Muscle layer of duodenum (tissue), 2 donors: ENCODE data around the gene SLC10A7.

Experiments
- H3K27ac ChIP-seq: one replicate; pipeline ENCODE4 v1.7.0; 2013; ENCODE audit warnings: mild to moderate bottlenecking, low read length
- H3K27me3 ChIP-seq: one replicate; pipeline ENCODE4 v1.7.0; 2013; ENCODE audit warnings: low read depth, mild to moderate bottlenecking, control low read depth, low read length
- H3K36me3 ChIP-seq, 2 donors: one replicate each; pipeline ENCODE4 v1.7.0; 2013; ENCODE audit warnings: low read length in 2 of 2, control low read depth in 1 of 2, mild to moderate bottlenecking in 1 of 2; ENCODE audit not compliant: insufficient read depth in 2 of 2, control insufficient read depth in 1 of 2
- H3K4me1 ChIP-seq, 2 donors: one replicate each; pipeline ENCODE4 v1.7.0; 2013; ENCODE audit warnings: low read length in 2 of 2, mild to moderate bottlenecking in 2 of 2, control low read depth in 1 of 2, moderate library complexity in 1 of 2; ENCODE audit not compliant: insufficient read depth in 2 of 2, control insufficient read depth in 1 of 2
- H3K4me3 ChIP-seq, 2 donors: one replicate each; pipeline ENCODE4 v1.7.0; 2013; ENCODE audit warnings: low read length in 2 of 2, low read depth in 1 of 2, mild to moderate bottlenecking in 1 of 2
- H3K9me3 ChIP-seq, 2 donors: one replicate each; pipeline ENCODE4 v1.7.0; 2013; ENCODE audit warnings: low read length in 2 of 2, control low read depth in 1 of 2, mild to moderate bottlenecking in 1 of 2; ENCODE audit not compliant: control insufficient read depth in 1 of 2
- donor health status: healthy.

Gene SLC10A7

GRCh38 chr4:146236216-146236615 lies 285.5 kb downstream of the SLC10A7 start:
- Histone ChIP-seq H3K36me3 (no peaks in the 10 kb centered on the region), H3K27ac (no peak overlapping the region)

GRCh38 chr4:146235654-146236177 lies 286.0 kb downstream of the SLC10A7 start:
- no peak overlapping the region for H3K4me3 ChIP-seq
- H3K9me3 ChIP-seq: peaks cover 0 to 8% of the 10 kb centered on the region in 2 donors
- H3K36me3 ChIP-seq: no peaks in the 10 kb centered on the region
- H3K27ac ChIP-seq: no peak overlapping the region
- no peaks in the 10 kb centered on the region for H3K27me3 ChIP-seq
- no peaks in the 10 kb centered on the region for H3K4me1 ChIP-seq

More at GRCh38 chr4:146236216-146236615, 285.5 kb downstream of the SLC10A7 start:
- peaks cover 0 to 8% of the 10 kb centered on the region in 2 donors for H3K9me3 ChIP-seq
- no peak overlapping the region for H3K4me3 ChIP-seq
- no peaks in the 10 kb centered on the region for H3K27me3 ChIP-seq
- peaks cover 0 to under 1% of the 10 kb centered on the region in 2 donors for H3K4me1 ChIP-seq

DNA sequence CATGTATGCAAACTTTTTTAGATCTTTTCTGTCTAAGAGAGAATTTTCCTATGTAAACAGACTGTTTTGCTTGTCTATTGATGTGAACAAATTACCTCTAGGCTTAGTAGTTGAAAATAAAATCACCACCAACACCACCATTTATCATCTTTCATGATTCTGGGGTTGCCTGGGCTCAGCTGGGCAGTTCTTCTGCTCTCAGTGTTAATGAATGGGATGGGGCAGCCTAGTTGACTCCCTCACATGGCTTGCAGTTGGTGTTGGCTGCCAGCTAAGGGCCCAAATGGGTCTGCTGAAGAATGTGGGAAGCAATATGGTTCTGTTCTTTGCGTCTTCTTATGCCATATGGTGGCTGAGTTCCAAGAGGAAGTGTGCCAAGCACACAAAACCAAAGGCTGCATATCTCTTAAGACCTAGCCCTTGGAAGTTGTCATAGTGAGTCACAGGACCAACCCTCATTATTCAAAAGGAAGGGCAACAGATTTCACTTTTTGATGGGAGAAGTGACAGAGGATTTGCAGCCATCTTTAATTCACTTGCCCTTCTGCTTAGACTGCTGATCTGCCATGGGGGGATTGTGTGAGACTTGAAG lies 289.5 kb downstream of the SLC10A7 start:
- Histone ChIP-seq H3K27ac (no peak overlapping the region), H3K27me3 (no peaks in the 10 kb centered on the region), H3K4me3 (no peak overlapping the region), H3K36me3 (no peaks in the 10 kb centered on the region), H3K9me3 (peaks cover 0 to 4% of the 10 kb centered on the region in 2 donors), H3K4me1 (no peaks in the 10 kb centered on the region)

GRCh38 chr4:146229406-146229805 lies 292.3 kb downstream of the SLC10A7 start:
- H3K27me3 ChIP-seq: no peaks in the 10 kb centered on the region
- H3K4me3 ChIP-seq: no peak overlapping the region
- H3K9me3 ChIP-seq: peaks cover 0 to 4% of the 10 kb centered on the region in 2 donors
- H3K27ac ChIP-seq: no peak overlapping the region
- no peaks in the 10 kb centered on the region for H3K36me3 ChIP-seq
- no peaks in the 10 kb centered on the region for H3K4me1 ChIP-seq

- H3K27ac ChIP-seq: no peak overlapping the region
These were observed 297.3 kb downstream of the SLC10A7 start for GRCh38 chr4:146224326-146224966.

DNA sequence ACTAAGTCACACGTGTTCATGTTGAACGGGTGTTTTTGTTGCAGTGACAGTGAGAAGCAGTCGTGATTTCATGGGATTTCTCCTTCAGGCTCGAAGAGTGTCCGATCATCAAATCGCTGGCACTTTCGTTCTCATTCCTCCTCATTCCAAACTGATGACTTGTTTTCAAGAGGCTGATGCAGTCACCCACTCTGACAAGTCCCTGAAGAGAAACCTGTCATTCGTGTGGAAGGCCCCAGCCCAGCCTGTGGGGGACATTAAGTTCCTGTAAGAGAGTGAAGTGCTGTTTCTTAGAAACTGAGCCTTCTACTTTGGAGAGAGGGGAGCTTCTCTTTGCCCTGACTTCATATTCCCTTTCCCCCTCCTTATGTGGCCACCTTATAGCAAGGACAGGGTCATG lies 299.4 kb downstream of the SLC10A7 start:
- Histone ChIP-seq H3K4me1 (no peaks in the 10 kb centered on the region), H3K27ac (no peak overlapping the region), H3K4me3 (no peak overlapping the region), H3K9me3 (no peaks in the 10 kb centered on the region), H3K36me3 (no peaks in the 10 kb centered on the region), H3K27me3 (no peaks in the 10 kb centered on the region)

More at GRCh38 chr4:146224326-146224966, 297.3 kb downstream of the SLC10A7 start:
- no peaks in the 10 kb centered on the region for H3K9me3 ChIP-seq
- no peaks in the 10 kb centered on the region for H3K36me3 ChIP-seq
- H3K4me3 ChIP-seq: no peak overlapping the region
- H3K4me1 ChIP-seq: no peaks in the 10 kb centered on the region
- no peaks in the 10 kb centered on the region for H3K27me3 ChIP-seq

DNA sequence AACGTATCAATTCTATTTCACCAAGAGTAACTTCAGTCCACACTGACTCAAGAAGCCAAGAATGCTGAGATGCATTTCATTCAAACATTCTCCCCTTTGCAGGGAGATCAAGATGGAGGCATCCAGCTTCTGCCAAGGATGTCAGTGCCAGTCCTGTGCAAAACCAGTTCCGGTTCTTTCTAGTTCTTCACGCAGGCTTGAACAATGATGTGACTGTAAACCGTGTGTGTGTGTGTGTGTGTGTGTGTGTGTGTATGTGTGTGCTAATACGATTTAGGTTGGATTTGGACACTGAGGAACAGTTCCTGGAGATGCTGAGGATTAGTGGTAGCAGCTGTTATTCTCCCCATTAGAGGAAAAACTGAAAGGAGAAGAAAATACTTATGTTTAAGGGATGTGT lies 307.5 kb downstream of the SLC10A7 start, which contains the start of gene REELD1:
Gene REELD1, plus strand, starts transcription at position 301 of the 400 bp plus-strand sequence. CDS start 2,415 bp downstream, outside the sequence.
- H3K9me3 ChIP-seq: no peaks in the 10 kb centered on the region
- H3K4me1 ChIP-seq: no peaks in the 10 kb centered on the region
- no peaks in the 10 kb centered on the region for H3K27me3 ChIP-seq
- no peaks in the 10 kb centered on the region for H3K36me3 ChIP-seq
- H3K27ac ChIP-seq: no peak within 1 kb of the TSS
- no peak within 1 kb of the TSS for H3K4me3 ChIP-seq

DNA sequence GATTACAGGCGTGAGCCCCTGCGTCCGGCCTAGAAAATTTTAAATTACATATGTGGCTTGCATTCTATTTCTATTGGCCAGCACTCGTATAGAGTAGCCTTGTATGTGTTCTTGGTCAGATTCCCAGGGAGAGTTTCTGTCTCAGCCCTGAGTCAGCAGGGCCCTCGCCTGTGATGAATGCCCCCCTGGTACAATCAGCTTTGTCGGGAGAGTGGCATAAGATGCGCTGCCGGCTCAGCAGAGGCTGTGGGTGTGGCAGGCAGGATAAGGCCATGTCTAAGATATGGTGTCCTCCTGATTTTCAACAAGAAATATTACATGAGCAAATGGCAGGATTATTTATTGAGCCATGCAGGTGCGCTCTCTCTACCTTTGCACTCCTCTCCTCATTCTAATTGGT lies 309.0 kb downstream of the SLC10A7 start:
- Histone ChIP-seq H3K27ac (no peak overlapping the region), H3K4me3 (no peak overlapping the region), H3K36me3 (no peaks in the 10 kb centered on the region), H3K9me3 (no peaks in the 10 kb centered on the region), H3K4me1 (no peaks in the 10 kb centered on the region), H3K27me3 (no peaks in the 10 kb centered on the region)

DNA sequence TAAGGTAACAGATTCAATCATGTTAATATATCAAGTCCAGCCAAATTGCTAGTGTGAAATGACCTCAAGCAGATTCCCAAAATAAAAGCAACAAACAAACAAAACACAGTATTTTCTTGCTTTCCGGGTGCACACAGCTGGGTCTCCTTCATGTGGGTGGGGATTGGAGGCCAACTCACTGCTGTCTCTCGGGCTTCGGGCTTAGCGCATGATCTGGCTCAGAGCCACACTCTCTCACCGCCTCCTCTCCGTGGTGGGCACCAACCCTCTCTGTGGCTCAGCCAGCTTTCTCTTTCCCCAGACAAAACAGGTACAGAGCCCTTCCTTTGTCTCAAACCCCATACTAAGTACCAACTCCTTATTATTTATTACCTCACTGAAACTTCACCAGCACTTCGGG lies 310.3 kb downstream of the SLC10A7 start:
- Histone ChIP-seq H3K36me3 (no peaks in the 10 kb centered on the region), H3K27ac (no peak overlapping the region), H3K4me1 (no peaks in the 10 kb centered on the region), H3K4me3 (no peak overlapping the region), H3K9me3 (no peaks in the 10 kb centered on the region), H3K27me3 (no peaks in the 10 kb centered on the region)

GRCh38 chr4:146210890-146211289 lies 310.9 kb downstream of the SLC10A7 start:
- Histone ChIP-seq H3K9me3 (no peaks in the 10 kb centered on the region), H3K4me1 (no peaks in the 10 kb centered on the region), H3K27ac (no peak overlapping the region), H3K4me3 (no peak overlapping the region), H3K36me3 (no peaks in the 10 kb centered on the region), H3K27me3 (no peaks in the 10 kb centered on the region)

DNA sequence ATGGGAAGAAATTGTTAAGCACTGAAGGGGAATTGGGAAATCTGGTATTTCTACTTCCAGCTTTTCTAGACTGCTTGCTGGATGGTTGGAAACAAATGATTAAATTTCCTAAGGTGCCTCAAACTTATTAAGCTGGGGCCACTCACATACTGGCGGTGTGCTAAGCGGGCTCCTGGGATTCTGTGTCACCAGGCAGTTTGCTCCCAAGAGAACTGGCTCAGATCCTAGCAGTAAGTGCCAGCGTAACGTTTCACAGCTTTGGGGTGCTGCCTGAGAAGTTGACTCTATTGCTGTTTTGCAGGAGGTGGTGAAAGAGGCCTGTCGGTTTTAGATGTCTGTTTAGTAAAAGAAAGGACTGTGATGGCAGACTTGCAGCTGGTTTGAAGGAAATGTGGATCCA lies 314.3 kb downstream of the SLC10A7 start:
- no peaks in the 10 kb centered on the region for H3K36me3 ChIP-seq
- H3K27me3 ChIP-seq: no peaks in the 10 kb centered on the region
- no peak overlapping the region for H3K27ac ChIP-seq
- no peak overlapping the region for H3K4me3 ChIP-seq
- no peaks in the 10 kb centered on the region for H3K4me1 ChIP-seq
- H3K9me3 ChIP-seq: no peaks in the 10 kb centered on the region
